ENCODE results near the gene SFXN5. TPM values are rescaled to one million over a fixed set of nuclear protein-coding genes. Genes with fewer than 3 reads are reported as not detected.

SFXN5 gene
- total RNA-seq, 1 experiment from 2014 or later: 31.3 TPM

- Histone ChIP-seq H3K4me3 (ENCODE audit: low read depth, low read length) (no peak overlapping the region), H3K4me1 (no peaks in the 10 kb centered on the region), H3K36me3 (ENCODE audit: control insufficient read depth, insufficient read depth, low read length) (no peaks in the 10 kb centered on the region), H3K9me3 (no peaks in the 10 kb centered on the region), H3K27me3 (replicated peaks; ENCODE audit: control insufficient read depth, insufficient read depth, low read length) (no peaks in the 10 kb centered on the region)
- no peak overlapping the region for H3K27ac Mint-ChIP-seq (ENCODE audit: unreplicated experiment)
- H3K4me1 Mint-ChIP-seq (ENCODE audit: low read depth, unreplicated experiment): no peaks in the 10 kb centered on the region
- no peaks in the 10 kb centered on the region for H3K9me3 Mint-ChIP-seq (ENCODE audit: unreplicated experiment)
- no peak overlapping the region for H3K4me3 Mint-ChIP-seq (ENCODE audit: unreplicated experiment)
- no peaks in the 10 kb centered on the region for H3K27me3 Mint-ChIP-seq (ENCODE audit: insufficient read depth, unreplicated experiment)
- intact Hi-C loops (cut with micrococcal nuclease; ENCODE audit: unreplicated experiment): loop anchor here (1.0 to 2.0 kb wide), 4 partner anchors 39 to 184 kb away; partner anchors contain the start of gene SFXN5
- POLR2A ChIA-PET: no interaction called here
- no TSS peak for BruUV-seq (replicated peaks)
- peak in 1 of 2 experiments; percentile 70 for DNase-seq
- CTCF ChIA-PET: interaction anchor here (1.0 to 1.8 kb wide), 3 partner anchors 39 to 184 kb away, joined by 3 to 6 read pairs (median 6); no protein-coding TSS in a partner anchor
- TF ChIP-seq, protein P1, sequence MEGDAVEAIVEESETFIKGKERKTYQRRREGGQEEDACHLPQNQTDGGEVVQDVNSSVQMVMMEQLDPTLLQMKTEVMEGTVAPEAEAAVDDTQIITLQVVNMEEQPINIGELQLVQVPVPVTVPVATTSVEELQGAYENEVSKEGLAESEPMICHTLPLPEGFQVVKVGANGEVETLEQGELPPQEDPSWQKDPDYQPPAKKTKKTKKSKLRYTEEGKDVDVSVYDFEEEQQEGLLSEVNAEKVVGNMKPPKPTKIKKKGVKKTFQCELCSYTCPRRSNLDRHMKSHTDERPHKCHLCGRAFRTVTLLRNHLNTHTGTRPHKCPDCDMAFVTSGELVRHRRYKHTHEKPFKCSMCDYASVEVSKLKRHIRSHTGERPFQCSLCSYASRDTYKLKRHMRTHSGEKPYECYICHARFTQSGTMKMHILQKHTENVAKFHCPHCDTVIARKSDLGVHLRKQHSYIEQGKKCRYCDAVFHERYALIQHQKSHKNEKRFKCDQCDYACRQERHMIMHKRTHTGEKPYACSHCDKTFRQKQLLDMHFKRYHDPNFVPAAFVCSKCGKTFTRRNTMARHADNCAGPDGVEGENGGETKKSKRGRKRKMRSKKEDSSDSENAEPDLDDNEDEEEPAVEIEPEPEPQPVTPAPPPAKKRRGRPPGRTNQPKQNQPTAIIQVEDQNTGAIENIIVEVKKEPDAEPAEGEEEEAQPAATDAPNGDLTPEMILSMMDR (IDR thresholded peaks at IDR 0.05; ENCODE audit: insufficient read depth in 1 of 2, low read depth in 1 of 2, low read length in 1 of 2, severe bottlenecking in 1 of 2, unreplicated experiment in 1 of 2): peak; percentile 78 to 98
- no peaks in the 10 kb centered on the region for H3K36me3 Mint-ChIP-seq (ENCODE audit: insufficient read depth, unreplicated experiment)
Measured at GRCh38 chr2:72993147-72993932, 78.2 kb downstream of the SFXN5 start.

- H3K9me3 Mint-ChIP-seq (ENCODE audit: unreplicated experiment): no peaks in the 10 kb centered on the region
- no peak overlapping the region for H3K4me3 Mint-ChIP-seq (ENCODE audit: unreplicated experiment)
- CTCF ChIA-PET: interaction anchor here (1.3 to 1.8 kb wide), 2 partner anchors 93 to 185 kb away, joined by 3 to 6 read pairs; no protein-coding TSS in a partner anchor
- H3K27me3 ChIP-seq (replicated peaks; ENCODE audit: control insufficient read depth, insufficient read depth, low read length): no peaks in the 10 kb centered on the region
- BruUV-seq (replicated peaks): no TSS peak
- H3K9me3 ChIP-seq: no peaks in the 10 kb centered on the region
- H3K4me1 Mint-ChIP-seq (ENCODE audit: low read depth, unreplicated experiment): no peaks in the 10 kb centered on the region
- H3K27ac Mint-ChIP-seq (ENCODE audit: unreplicated experiment): no peak overlapping the region
- H3K4me1 ChIP-seq: no peaks in the 10 kb centered on the region
- no peaks in the 10 kb centered on the region for H3K36me3 ChIP-seq (ENCODE audit: control insufficient read depth, insufficient read depth, low read length)
- no peaks in the 10 kb centered on the region for H3K27me3 Mint-ChIP-seq (ENCODE audit: insufficient read depth, unreplicated experiment)
- TF ChIP-seq, protein P1 (IDR thresholded peaks at IDR 0.05; ENCODE audit: insufficient read depth in 1 of 2, low read depth in 1 of 2, low read length in 1 of 2, severe bottlenecking in 1 of 2, unreplicated experiment in 1 of 2): no peak
- POLR2A ChIA-PET: no interaction called here
- H3K36me3 Mint-ChIP-seq (ENCODE audit: insufficient read depth, unreplicated experiment): no peaks in the 10 kb centered on the region
- H3K4me3 ChIP-seq (ENCODE audit: low read depth, low read length): no peak overlapping the region
- no peak for DNase-seq
- intact Hi-C loops (cut with micrococcal nuclease; ENCODE audit: unreplicated experiment): loop anchor here (1.0 to 2.0 kb wide), 4 partner anchors 40 to 185 kb away; partner anchors contain the start of gene SFXN5
Measured at GRCh38 chr2:72992734-72993102, 78.8 kb downstream of the SFXN5 start.

GRCh38 chr2:72991980-72992733 lies 79.4 kb downstream of the SFXN5 start:
- Mint-ChIP-seq H3K27ac (ENCODE audit: unreplicated experiment) (no peak overlapping the region), H3K4me3 (ENCODE audit: unreplicated experiment) (no peak overlapping the region), H3K9me3 (ENCODE audit: unreplicated experiment) (no peaks in the 10 kb centered on the region), H3K36me3 (ENCODE audit: insufficient read depth, unreplicated experiment) (no peaks in the 10 kb centered on the region), H3K4me1 (ENCODE audit: low read depth, unreplicated experiment) (no peaks in the 10 kb centered on the region), H3K27me3 (ENCODE audit: insufficient read depth, unreplicated experiment) (no peaks in the 10 kb centered on the region)
- no TSS peak for BruUV-seq (replicated peaks)
- intact Hi-C loops (cut with micrococcal nuclease; ENCODE audit: unreplicated experiment): loop anchor here (2.0 kb wide), 1 partner anchor 41 kb away; no protein-coding TSS in a partner anchor
- POLR2A ChIA-PET: no interaction called here
- CTCF ChIA-PET: interaction anchor here (0.6 to 1.8 kb wide), 5 partner anchors 93 to 559 kb away, joined by 3 to 6 read pairs (median 4); no protein-coding TSS in a partner anchor
- H3K27me3 ChIP-seq (replicated peaks; ENCODE audit: control insufficient read depth, insufficient read depth, low read length): no peaks in the 10 kb centered on the region
- H3K36me3 ChIP-seq (ENCODE audit: control insufficient read depth, insufficient read depth, low read length): no peaks in the 10 kb centered on the region
- DNase-seq: no peak
- H3K4me3 ChIP-seq (ENCODE audit: low read depth, low read length): no peak overlapping the region
- TF ChIP-seq, protein P1 (IDR thresholded peaks at IDR 0.05; ENCODE audit: insufficient read depth in 1 of 2, low read depth in 1 of 2, low read length in 1 of 2, severe bottlenecking in 1 of 2, unreplicated experiment in 1 of 2): no peak
- H3K9me3 ChIP-seq: no peaks in the 10 kb centered on the region
- no peaks in the 10 kb centered on the region for H3K4me1 ChIP-seq

Data from Caco-2 (cell line).